ENCODE results near the gene MLLT10. TPM values are rescaled to one million over a fixed set of nuclear protein-coding genes. Genes with fewer than 3 reads are reported as not detected.

Gene MLLT10
- total RNA-seq, 6 experiments from 2014 or later = 21.8 to 25.2 (median 22.9) TPM

DNA sequence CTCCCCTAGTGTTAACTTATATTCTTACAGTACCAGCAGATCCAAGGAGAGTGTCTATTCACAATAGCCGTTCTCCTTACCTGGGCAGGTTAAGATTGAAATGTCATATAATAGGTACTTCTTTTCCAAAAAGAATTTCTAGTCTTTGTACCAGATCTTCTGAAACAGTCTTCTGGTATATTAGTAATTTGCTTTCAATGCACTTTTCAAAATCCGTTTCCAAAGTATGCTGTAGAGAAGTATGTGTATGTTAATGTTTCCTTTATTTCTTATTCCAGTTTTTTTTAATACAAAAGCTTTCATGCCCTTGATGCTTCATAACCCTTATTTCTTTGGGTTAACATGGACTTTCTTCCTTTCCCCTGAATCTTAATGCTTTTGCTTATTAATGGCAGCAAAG, 188.2 kb downstream of the MLLT10 start:
- Mint-ChIP-seq H3K4me3 (no peak overlapping the region), H3K27ac (no peak overlapping the region), H3K27me3 (ENCODE audit: insufficient read depth) (no peaks in the 10 kb centered on the region), H3K36me3 (ENCODE audit: low read depth) (peaks cover 8% of the 10 kb centered on the region; the same call in 1 of the 2 replicates), H3K4me1 (ENCODE audit: low read depth) (peaks cover 66% of the 10 kb centered on the region), H3K9me3 (no peaks in the 10 kb centered on the region)
- TF ChIP-seq, protein P1, sequence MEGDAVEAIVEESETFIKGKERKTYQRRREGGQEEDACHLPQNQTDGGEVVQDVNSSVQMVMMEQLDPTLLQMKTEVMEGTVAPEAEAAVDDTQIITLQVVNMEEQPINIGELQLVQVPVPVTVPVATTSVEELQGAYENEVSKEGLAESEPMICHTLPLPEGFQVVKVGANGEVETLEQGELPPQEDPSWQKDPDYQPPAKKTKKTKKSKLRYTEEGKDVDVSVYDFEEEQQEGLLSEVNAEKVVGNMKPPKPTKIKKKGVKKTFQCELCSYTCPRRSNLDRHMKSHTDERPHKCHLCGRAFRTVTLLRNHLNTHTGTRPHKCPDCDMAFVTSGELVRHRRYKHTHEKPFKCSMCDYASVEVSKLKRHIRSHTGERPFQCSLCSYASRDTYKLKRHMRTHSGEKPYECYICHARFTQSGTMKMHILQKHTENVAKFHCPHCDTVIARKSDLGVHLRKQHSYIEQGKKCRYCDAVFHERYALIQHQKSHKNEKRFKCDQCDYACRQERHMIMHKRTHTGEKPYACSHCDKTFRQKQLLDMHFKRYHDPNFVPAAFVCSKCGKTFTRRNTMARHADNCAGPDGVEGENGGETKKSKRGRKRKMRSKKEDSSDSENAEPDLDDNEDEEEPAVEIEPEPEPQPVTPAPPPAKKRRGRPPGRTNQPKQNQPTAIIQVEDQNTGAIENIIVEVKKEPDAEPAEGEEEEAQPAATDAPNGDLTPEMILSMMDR (IDR thresholded peaks at IDR 0.05) = peak; percentile 4; the same call in 1 of the 2 replicates
- no peak for DNase-seq

DNA sequence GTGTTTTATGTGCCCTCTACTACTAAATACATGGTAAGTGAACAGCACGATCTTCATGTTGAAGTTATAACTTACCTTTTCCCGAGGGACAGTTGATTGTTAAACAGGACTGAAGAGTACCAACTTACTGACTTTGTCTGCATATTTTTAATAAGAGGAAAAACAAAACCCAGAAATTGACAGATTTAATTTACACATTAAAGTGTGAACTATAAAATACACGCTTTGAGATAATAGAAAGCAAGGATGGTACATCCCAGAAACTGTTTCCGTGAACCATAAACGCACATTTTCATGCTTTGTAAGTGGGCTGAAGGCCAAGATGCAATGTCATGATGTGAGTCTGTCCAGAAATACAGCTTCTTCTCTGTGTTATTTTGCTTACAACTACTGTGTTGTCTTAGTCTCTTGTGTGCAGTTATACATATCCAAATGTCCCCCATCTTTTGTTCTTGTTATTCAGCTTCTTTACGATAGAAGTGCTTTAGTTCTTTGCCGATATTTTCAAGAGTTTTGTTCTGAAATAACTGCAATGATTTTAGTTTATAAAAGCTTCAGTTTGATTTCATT, 190.1 kb downstream of the MLLT10 start:
- peaks cover 14% of the 10 kb centered on the region for H3K36me3 Mint-ChIP-seq (ENCODE audit: low read depth)
- peaks cover 81% of the 10 kb centered on the region for H3K4me1 Mint-ChIP-seq (ENCODE audit: low read depth)
- H3K27ac Mint-ChIP-seq = peak overlapping the region; percentile 74
- no peaks in the 10 kb centered on the region; the same call in 1 of the 2 replicates for H3K27me3 Mint-ChIP-seq (ENCODE audit: insufficient read depth)
- no peaks in the 10 kb centered on the region for H3K9me3 Mint-ChIP-seq
- TF ChIP-seq, protein P1 (IDR thresholded peaks at IDR 0.05) = no peak
- DNase-seq = no peak
- peak overlapping the region; percentile 54 for H3K4me3 Mint-ChIP-seq

DNA sequence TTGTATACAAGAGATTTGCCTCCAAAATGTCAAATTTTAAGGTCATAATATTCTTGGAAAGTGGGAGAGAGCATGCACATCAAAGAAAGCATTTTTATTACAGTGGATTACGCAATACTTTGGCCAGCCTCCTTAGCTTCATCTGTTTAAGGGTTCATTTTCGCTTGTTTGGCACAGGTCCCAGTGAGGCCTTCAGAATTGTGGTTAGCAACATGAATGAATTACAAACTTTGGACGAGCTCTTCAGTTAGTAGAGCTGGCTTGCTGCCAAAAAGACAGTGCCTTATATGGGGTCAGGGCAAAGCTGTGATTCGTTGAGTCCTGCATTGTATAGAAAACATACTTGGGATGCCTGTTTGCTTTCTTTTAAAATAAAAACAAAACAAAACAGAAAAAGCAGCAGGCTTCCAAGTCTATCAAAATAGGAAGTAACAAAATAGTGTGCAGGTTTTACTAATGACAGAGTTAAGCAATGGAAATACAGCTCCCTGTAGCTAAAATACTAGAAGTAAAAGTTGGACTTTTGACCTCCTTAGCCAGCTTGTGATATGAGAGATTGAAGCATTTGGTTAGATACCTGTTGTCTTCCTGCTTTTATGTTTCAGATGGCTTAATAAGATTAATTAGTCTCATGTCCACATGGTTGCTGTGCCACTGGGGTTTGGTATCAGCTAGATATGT, 190.8 kb downstream of the MLLT10 start:
- Mint-ChIP-seq H3K27ac (peak overlapping the region; percentile 74), H3K4me3 (peak overlapping the region; percentile 54), H3K9me3 (no peaks in the 10 kb centered on the region), H3K27me3 (ENCODE audit: insufficient read depth) (no peaks in the 10 kb centered on the region; the same call in 1 of the 2 replicates), H3K36me3 (ENCODE audit: low read depth) (peaks cover 14% of the 10 kb centered on the region), H3K4me1 (ENCODE audit: low read depth) (peaks cover 82% of the 10 kb centered on the region)
- peak; percentile 98 for DNase-seq
- TF ChIP-seq, protein P1 (IDR thresholded peaks at IDR 0.05) = no peak

DNA sequence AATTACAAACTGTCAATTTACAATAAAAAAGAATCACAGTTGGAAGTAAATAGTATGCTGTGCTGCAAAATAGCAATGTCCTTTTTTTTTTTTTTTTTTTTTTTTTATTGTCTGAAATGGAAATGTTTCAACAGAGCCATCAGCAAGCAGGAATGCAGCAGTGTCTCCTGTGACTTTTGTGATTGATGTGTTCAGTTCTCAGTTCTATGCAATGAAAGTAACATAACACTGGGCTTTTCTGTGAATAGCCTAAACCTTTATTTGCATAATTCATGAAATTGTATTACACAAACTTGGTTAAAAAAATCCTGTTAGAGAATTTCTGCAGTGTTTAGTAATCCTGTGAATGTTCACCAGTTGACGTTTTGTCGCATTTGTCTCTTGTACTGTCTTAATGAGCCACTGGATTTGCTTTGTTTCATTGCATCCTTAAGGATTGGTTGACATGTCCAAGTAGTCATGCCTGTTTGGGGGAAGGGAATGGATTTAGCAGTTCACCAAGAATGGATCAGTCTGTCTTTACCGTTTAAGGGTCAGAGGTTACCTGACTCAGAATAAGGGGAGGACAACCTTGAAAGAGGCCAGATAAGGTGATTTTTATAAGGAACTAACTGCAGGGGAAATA, 192.7 kb downstream of the MLLT10 start:
- no peaks in the 10 kb centered on the region; the same call in 1 of the 2 replicates for H3K27me3 Mint-ChIP-seq (ENCODE audit: insufficient read depth)
- TF ChIP-seq, protein P1 (IDR thresholded peaks at IDR 0.05) = no peak
- no peaks in the 10 kb centered on the region for H3K9me3 Mint-ChIP-seq
- H3K4me1 Mint-ChIP-seq (ENCODE audit: low read depth) = peaks cover 66% of the 10 kb centered on the region
- no peak for DNase-seq
- no peak overlapping the region; the same call in 1 of the 2 replicates for H3K4me3 Mint-ChIP-seq
- H3K27ac Mint-ChIP-seq = no peak overlapping the region
- peaks cover 14% of the 10 kb centered on the region for H3K36me3 Mint-ChIP-seq (ENCODE audit: low read depth)

DNA sequence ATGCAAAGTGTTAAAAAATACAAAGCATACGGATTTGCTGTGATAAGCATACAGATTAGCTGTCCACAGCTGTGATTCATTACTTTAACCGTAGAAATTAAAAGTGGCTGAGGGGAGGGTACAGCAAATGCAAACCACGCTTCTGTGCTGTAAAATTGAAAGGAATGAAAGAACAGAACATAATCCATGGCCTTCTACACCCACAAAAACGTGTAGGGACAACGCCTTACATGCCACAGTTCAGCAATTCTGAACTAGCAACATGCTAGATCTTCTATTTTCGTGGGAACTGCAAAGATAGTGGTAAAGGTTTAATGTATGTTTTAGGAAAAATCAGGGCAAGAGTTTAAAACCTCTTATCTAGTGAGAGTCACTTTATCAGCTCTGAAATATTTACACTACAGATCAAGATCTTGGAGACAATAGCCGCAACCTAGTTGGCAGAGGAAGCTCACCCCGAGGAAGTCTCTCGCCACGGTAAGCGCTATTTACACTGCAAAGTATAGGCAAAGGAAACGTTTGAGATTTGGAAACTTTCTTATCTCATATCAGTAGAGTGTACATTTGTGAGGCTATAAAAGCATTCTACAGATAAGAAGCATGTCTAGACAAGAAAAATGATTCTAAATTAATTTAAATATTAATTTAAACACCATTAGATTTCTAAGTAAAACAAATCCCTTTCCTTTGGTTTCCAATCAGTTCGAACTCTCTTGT, 193.6 kb downstream of the MLLT10 start:
- peak; percentile 8 for DNase-seq
- Mint-ChIP-seq H3K9me3 (no peaks in the 10 kb centered on the region), H3K4me3 (peak overlapping the region; percentile 41), H3K27ac (peak overlapping the region; percentile 38), H3K4me1 (ENCODE audit: low read depth) (peaks cover 68% of the 10 kb centered on the region), H3K27me3 (ENCODE audit: insufficient read depth) (no peaks in the 10 kb centered on the region; the same call in 1 of the 2 replicates), H3K36me3 (ENCODE audit: low read depth) (peaks cover 11% of the 10 kb centered on the region)
- TF ChIP-seq, protein P1 (IDR thresholded peaks at IDR 0.05) = no peak

Data from HFFc6 (cell line).